Ureter (tissue), 1 donor: ENCODE data around the gene KDM5B. TPM values are rescaled to one million over a fixed set of nuclear protein-coding genes. Genes with fewer than 3 reads are reported as not detected.

Source experiments
- DNase-seq: peaks from one replicate; pipeline ENCODE4 v3.0.0-alpha.2; 2020; ENCODE audit warnings: low spot score
- total RNA-seq: library from RNA; stranded (reverse); gene quantifications from one replicate; pipeline ENCODE4 v1.2.4, GENCODE V29; 2023
- donor health status: DM: yes; HTN: yes; CAD: no.

The KDM5B gene
- total RNA-seq, 1 donor from 2014 or later = 139 TPM

GRCh38 chr1:202685641-202686040 lies 122.6 kb downstream of the KDM5B start:
- DNase-seq = no peak

- DNase-seq = no peak
Observed at GRCh38 chr1:202684716-202685115, 123.5 kb downstream of the KDM5B start.

GRCh38 chr1:202683029-202683428 lies 125.2 kb downstream of the KDM5B start:
- DNase-seq = no peak

GRCh38 chr1:202682477-202682876 lies 125.7 kb downstream of the KDM5B start:
- no peak for DNase-seq

GRCh38 chr1:202681736-202682420 lies 126.3 kb downstream of the KDM5B start:
- no peak for DNase-seq

- no peak for DNase-seq
Observed at GRCh38 chr1:202680586-202681352, 127.5 kb downstream of the KDM5B start.

- DNase-seq = no peak
Observed at GRCh38 chr1:202679406-202680177, 128.6 kb downstream of the KDM5B start.

- DNase-seq = no peak
Observed at GRCh38 chr1:202677433-202677832, 130.8 kb downstream of the KDM5B start.

Other genes with a start within 250 kb of the KDM5B start
- gene SYT2, start 98.0 kb downstream of the KDM5B start, total RNA-seq = not detected
- 2.6 TPM for gene PCAT6, start 2.5 kb upstream of the KDM5B start, total RNA-seq
- gene RABIF, start 80.7 kb upstream of the KDM5B start, total RNA-seq = 6.9 TPM
- 35.4 TPM for gene KLHL12, start 118.8 kb upstream of the KDM5B start, total RNA-seq
- 86.0 TPM for gene ADIPOR1, start 149.9 kb upstream of the KDM5B start, total RNA-seq
- 142 TPM for gene CYB5R1, start 158.8 kb upstream of the KDM5B start, total RNA-seq
- 50.7 TPM for gene TMEM183A, start 199.0 kb upstream of the KDM5B start, total RNA-seq
- 2.4 TPM for gene PPFIA4, start 218.1 kb upstream of the KDM5B start, total RNA-seq